Posterior cingulate gyrus (tissue), 11 donors: ENCODE results near the gene MMP8.
A peak's percentile ranks its signal among the peaks of the same experiment; 100 is the strongest.
"Not testable (repeated sequence)": the region's sequence is repeated elsewhere in the genome, so short reads cannot be mapped to it uniquely, and the experiment has no call there.

Experiments used
- DNase-seq, 10 donors: peaks; one replicate each; pipeline versions ENCODE4 v3.0.0 to v3.0.0-alpha.2; 2020 to 2021; ENCODE audit warnings: mixed read lengths in 3 of 10
- intact Hi-C: fragments of 100-400 bp; cut with DNase I; formaldehyde crosslinking; loops from one replicate; pipeline ENCODE4 v1.15.1; 2023

MMP8 gene

GRCh38 chr11:102724904-102725500 is at the start of gene MMP8:
MMP8 (minus strand) TSS chr11:102724954; CDS start chr11:102724855, 99 bp downstream.
- no peak for DNase-seq
- intact Hi-C loops: no loop called here

DNA sequence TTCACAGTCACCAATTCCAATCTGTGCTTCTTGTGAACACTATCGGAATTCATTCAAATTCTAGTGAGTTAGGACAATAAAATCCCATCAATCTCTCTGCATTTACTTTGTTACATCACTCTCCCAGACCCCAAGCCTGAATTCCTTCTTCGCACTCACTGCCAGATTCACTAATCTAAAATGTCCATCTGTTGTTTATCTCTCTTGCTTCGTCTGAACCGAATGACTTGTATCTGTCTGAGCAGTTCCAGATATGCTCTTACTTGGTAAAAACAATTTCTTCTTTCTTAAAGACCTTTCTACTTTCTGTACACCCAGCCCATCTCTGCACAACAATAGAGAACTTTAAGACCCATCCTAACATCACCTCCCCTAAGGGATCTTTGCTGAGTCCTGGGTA is 48.6 kb upstream of the MMP8 start:
- intact Hi-C loops: no loop called here
- no peak for DNase-seq

GRCh38 chr11:102771351-102771750 is 46.6 kb upstream of the MMP8 start:
- intact Hi-C loops: no loop called here

DNA sequence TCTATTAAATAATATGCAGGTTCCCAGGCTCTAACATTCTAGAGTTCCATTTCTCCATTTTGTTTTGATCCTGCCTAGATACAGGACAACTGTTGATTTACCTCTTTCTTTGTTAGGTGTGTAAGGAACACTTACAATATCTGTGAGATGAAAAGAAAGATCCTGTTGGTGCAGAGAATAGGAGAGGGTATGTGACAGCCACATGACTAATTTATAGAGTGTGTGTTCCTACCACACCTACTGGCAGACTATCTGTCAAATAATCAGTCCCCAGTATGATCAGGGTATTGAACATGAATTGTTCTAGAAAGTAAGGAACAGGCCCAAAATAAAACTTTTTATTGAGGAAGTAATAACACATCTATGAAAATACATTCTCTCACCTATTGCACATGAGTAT is 45.4 kb upstream of the MMP8 start:
- intact Hi-C loops: no loop called here
- no peak for DNase-seq

More at GRCh38 chr11:102771351-102771750, 46.6 kb upstream of the MMP8 start:
- no peak for DNase-seq

DNA sequence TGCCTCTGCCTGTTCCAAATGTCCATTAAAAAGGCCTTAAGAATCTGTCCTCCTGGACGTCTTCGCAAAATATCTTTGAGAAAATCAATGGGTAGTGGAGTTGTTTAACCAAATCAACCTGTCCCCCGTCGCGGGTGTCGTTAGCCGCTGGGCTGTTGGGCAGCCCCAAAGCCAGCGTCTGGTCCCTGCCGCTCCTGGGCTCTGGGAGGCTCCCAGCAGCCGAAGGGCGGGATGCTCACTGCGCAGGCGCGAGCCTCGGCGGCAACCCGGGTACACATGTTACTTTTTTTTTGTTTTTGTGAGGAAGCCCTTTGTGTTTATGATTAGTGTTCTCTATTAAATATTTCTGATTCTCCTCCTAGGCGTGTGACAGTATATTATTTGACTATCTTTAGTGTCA is 43.0 kb upstream of the MMP8 start:
- peak in 2 of 10 donors; percentile 61 to 64 for DNase-seq
- intact Hi-C loops: no loop called here

DNA sequence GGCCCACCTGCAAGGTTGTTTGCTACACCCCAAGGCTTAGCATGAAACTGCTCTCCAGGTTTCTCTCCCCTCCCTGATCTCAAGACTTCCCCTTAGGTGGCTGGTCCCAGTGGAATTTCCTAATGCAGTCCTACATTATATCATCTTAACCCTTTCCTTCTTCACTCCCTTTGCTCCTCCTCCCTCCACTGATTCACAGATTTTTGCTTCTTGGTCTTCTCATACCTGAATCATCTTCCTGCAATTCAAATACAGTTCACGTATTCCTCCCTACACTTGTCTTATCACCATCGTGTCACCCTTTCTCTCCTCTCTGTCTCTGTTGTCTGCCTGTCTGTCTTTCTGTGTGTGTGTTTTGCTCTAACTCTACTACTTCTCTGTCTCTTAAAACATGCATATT is 38.7 kb upstream of the MMP8 start:
- no peak for DNase-seq
- intact Hi-C loops: no loop called here

DNA sequence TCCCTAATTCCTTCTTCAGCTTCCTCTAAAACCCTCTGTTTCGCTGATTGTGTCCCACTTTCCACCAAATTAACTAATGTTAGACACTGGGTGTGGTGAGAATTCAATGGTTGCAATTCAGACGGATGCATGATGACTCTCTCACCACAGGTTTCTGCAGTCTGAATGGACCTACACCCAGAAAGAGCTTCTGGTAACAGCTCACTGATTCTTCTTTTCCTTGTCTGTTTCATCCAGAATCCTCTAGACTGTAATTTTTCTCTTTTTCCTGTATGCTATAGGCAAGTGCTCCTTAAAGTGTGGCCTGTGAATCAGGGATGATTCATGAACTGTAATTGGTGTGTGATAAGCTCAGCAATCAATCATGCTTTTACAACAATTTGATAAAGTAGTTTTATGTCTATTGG is 37.6 kb upstream of the MMP8 start:
- intact Hi-C loops: no loop called here
- DNase-seq: no peak

GRCh38 chr11:102761646-102762238 is 37.0 kb upstream of the MMP8 start:
- no peak for DNase-seq
- intact Hi-C loops: no loop called here

- intact Hi-C loops: no loop called here
- no peak for DNase-seq
Observed at GRCh38 chr11:102760344-102761035, 35.7 kb upstream of the MMP8 start.

- DNase-seq: no peak
- intact Hi-C loops: no loop called here
Observed at GRCh38 chr11:102757823-102758549, 33.2 kb upstream of the MMP8 start.

DNA sequence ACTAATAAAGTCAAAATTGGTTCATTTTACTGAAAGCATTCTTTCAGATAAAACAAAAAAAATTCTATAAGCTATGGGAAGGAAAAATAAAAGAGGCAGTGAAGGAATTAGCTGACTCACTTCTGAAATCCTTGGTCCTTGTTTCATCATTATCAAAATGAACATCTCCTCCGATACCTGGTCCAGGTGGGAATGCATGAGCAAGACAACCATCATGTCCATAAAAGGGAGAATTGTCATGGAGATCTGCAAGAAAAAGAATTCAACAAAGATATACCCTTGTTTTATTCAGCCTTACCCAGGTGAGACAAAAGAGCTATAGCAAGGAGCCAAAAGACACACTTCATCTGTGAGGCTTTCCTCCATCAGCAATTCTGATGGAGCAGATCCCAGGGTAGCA is 28.5 kb upstream of the MMP8 start:
- intact Hi-C loops: no loop called here
- DNase-seq: no peak

GRCh38 chr11:102751673-102752072 is 26.9 kb upstream of the MMP8 start:
- no peak for DNase-seq
- intact Hi-C loops: no loop called here

DNA sequence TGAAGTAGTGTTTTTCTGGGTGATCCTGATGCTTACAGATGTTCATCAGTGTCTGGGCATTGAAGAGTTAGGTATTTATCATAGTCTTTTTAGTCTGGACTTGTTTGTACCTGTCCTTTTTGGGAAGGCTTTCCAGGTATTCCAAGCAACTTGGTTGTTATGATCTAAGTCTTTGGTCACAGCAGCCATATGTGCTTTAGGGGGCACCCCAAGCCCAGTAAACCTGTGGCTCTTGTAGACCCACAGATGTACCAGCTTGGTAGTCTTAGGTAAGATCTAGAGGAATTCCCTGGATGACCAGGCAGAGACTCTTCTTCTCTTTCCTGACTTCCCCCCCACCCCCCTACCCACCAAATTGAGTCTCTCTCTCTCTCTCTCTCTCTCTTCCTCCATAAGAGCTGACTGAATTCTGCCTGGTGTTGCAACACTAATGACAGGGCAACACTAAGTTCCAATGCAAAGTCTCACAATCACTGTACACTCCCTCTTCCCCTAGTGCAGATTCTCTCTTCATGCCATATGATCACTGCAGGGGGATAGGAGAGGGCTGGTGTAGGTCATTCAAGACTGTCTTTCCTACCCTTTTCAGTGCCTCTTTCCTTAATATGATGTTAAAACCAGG is 24.5 kb upstream of the MMP8 start:
- DNase-seq: no peak
- intact Hi-C loops: no loop called here

GRCh38 chr11:102746746-102747578 is 22.2 kb upstream of the MMP8 start:
- intact Hi-C loops: not testable (repeated sequence)

GRCh38 chr11:102734650-102735049 is 9.9 kb upstream of the MMP8 start:
- intact Hi-C loops: no loop called here

More at GRCh38 chr11:102746746-102747578, 22.2 kb upstream of the MMP8 start:
- DNase-seq: peak in 1 of 10 donors; percentile 57

DNA sequence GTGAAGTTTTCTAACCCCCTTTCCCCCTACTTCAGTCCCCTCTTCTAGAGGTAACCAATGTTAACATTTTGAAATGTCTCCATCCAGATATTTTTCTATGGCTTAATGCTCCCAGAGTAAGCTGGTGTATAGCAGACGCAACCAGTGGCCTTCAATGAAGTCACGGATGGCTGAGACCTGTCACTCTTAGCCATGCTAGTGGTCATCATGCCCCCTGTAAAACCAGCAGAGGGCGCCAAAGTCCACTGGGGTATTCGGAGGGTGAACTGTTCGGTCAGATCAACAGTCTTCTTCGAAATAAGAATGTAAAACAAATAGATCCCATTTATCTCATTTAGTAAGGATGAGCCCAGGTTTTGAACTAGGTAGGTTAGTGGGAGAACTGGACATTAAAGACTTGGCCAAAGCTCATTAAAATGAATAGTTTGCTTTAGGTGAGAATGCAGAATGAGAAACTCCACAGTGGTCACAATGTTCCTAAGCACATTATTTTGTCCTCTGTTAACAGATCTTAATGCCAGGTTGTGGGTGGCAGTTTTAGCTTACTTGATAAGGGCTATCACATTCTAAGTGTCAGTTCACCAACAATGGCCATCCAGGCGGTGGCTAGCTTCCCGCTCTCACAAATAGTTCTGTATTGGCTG is 8.6 kb upstream of the MMP8 start:
- peak in 4 of 10 donors; percentile 8 to 73 (median 20) for DNase-seq

More at GRCh38 chr11:102734650-102735049, 9.9 kb upstream of the MMP8 start:
- DNase-seq: no peak

DNA sequence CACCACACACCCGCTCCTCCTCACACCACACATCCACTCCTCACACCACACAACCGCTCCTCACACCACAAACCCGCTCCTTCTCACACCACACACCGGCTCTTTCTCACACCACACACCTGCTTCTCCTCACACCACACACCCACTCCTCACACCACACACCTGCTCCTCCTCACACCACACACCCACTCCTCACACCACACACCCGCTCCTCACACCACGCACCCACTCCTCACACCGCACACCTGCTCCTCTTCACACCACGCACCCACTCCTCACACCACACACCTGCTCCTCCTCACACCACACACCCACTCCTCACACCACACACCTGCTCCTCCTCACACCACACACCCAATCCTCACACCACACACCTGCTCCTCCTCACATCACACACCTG is 6.2 kb upstream of the MMP8 start:
- DNase-seq, intact Hi-C loops: not testable (repeated sequence)

More for the DNA sequence above, 8.6 kb upstream of the MMP8 start:
- intact Hi-C loops: no loop called here

DNA sequence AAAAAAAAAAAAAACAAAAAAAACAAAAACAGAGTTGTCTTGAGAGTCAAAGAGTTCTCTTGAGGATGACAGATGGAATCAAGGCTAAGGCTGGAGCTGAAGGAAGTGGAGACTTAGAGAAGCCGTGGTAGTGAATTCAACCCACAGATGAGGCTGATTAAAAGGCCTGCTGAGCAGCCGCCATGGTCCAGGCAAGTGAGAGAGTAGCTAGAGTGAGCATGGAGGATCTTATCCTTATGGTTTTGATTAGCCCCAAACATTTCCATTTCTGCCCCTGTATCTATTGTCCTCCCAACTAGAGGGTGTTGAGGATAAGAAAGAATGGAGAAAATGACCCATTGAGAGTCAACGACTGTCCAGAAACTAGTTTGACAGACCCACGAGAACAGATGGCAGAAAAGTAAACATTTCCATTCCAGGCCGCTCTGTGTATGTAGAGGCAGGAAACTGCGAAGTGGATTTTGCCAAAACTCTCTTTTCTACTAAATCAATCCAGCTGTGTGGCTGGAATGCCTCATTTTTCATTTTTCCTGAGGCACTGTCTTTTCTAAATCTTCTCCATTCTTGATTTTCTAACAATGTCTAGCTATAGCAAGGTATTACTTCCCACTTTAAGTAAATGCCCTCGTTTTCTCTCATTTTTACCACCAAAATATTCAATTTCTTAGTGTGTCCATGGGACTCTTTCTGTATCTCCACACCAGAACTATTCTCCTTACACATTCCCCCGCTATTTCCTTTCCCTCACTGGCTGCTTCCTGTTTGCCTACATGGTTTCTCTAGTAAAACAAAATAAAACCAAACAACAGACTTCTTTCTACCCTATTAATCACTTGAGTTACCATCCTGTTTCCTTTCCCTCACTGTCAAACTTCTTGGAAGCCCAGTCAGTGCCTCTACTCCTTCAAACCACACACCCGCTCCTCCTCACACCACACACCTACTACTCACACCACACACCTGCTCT is 5.4 kb upstream of the MMP8 start:
- intact Hi-C loops: no loop called here
- no peak for DNase-seq
